GM08714 (cell line): ENCODE data around the gene S100Z.
"Not testable (repeated sequence)": the region's sequence is repeated elsewhere in the genome, so short reads cannot be mapped to it uniquely, and the experiment has no call there.

ENCODE experiments used
- H3K4me3 ChIP-seq: fragments of 200-500 bp; sonication (Bioruptor generic); 2 replicates; pipeline ENCODE4 v1.5.1; 2014; ENCODE audit warnings: mild to moderate bottlenecking, low read length, inconsistent platforms
- ZNF274 ChIP-seq: IDR thresholded peaks from 2 replicates; pipeline ENCODE4 v1.6.1; 2012; ENCODE audit warnings: mild to moderate bottlenecking, low read depth, low read length

Gene S100Z

GRCh38 chr5:76851728-76852369 is 2.0 kb downstream of the S100Z start:
- TF ChIP-seq ZNF274 = no peak
- no peak overlapping the region for H3K4me3 ChIP-seq

- TF ChIP-seq ZNF274 = no peak
- H3K4me3 ChIP-seq = no peak overlapping the region
Measured at GRCh38 chr5:76852772-76853171, 3.0 kb downstream of the S100Z start.

GRCh38 chr5:76853741-76854140 is 3.9 kb downstream of the S100Z start:
- H3K4me3 ChIP-seq = not testable (repeated sequence)

DNA sequence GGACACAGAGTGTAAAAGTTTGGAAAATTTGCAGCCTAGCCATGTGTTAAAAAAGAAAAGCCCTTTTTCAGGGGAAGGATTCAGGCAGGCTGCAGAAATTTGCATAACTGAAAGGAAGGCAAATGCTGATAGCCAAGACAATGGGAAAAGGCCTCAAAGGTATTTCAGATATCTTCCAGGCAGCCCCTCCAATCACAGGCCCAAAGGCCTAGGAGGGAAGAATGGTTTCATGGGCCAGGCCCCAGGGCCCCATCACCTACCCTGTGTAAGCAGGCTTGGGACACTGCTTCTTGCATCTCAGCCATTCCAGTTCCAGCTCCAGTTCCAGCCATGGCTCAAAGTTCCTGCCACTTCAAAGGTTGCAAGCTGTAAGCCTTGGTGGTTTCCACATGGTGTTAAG is 4.8 kb downstream of the S100Z start:
- no peak overlapping the region for H3K4me3 ChIP-seq
- TF ChIP-seq ZNF274 = no peak

DNA sequence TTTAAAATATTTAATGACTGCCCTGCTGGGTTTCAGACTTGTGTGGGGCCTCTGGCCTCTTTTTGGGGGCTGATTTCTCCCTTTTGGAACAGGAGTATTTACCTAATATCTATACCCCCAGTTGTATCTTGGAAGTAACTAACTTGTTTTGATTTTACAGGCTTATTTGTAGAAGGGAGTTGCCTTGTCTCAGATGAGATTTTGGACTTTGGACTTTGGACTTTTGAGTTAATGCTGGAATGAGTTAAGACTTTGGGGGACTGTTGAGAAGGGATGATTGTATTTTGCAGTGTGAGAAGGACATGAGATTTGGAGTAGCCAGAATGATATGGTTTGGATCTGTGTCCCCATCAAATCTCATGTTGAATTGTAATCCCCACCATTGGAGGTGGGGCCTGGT is 5.7 kb downstream of the S100Z start:
- not testable (repeated sequence) for H3K4me3 ChIP-seq

GRCh38 chr5:76855961-76856360 is 6.1 kb downstream of the S100Z start:
- no peak for TF ChIP-seq ZNF274
- no peak overlapping the region for H3K4me3 ChIP-seq

DNA sequence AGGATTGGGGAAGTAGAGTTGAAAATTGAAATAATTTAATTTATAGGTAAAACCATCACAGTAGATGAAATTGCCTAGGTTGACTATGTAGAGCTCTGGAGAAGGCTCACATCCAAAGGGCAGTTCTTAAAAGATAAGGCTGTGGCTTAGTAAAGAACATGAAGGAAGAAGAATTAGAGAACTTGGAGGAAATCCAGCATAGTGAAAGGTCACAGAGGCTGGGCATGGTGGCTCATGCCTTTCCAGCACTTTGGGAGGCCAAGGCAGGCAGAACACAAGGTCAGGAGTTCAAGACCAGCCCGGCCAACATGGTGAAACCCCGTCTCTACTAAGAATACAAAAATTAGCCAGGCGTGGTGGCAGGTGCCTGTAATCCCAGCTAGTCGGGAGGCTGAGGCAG is 7.0 kb downstream of the S100Z start:
- H3K4me3 ChIP-seq = not testable (repeated sequence)

GRCh38 chr5:76859591-76860247 is 9.9 kb downstream of the S100Z start:
- no peak for TF ChIP-seq ZNF274
- H3K4me3 ChIP-seq = no peak overlapping the region

GRCh38 chr5:76861612-76862011 is 11.8 kb downstream of the S100Z start:
- TF ChIP-seq ZNF274 = no peak
- H3K4me3 ChIP-seq = no peak overlapping the region

GRCh38 chr5:76863001-76863400 is 13.2 kb downstream of the S100Z start:
- H3K4me3 ChIP-seq = no peak overlapping the region
- no peak for TF ChIP-seq ZNF274

DNA sequence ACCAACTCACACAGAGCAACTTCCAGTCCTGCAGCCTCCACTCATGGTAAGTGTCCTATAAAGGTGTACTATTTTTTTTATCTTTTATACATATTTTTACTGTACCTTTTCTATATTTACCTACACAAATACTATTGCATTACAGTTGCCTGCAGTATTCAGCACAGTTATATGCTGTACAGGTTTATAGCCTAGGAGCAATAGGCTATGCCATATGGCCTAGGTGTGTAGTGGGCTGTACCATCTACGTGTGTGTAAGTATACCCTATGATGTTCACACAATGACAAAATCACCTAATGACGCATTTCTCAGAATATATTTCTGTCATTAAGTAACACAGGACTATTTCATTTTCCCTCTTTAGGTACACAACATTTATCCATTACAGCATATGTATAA is 16.7 kb downstream of the S100Z start:
- H3K4me3 ChIP-seq = no peak overlapping the region
- TF ChIP-seq ZNF274 = no peak

GRCh38 chr5:76867038-76867437 is 17.2 kb downstream of the S100Z start:
- TF ChIP-seq ZNF274 = no peak
- H3K4me3 ChIP-seq = no peak overlapping the region

DNA sequence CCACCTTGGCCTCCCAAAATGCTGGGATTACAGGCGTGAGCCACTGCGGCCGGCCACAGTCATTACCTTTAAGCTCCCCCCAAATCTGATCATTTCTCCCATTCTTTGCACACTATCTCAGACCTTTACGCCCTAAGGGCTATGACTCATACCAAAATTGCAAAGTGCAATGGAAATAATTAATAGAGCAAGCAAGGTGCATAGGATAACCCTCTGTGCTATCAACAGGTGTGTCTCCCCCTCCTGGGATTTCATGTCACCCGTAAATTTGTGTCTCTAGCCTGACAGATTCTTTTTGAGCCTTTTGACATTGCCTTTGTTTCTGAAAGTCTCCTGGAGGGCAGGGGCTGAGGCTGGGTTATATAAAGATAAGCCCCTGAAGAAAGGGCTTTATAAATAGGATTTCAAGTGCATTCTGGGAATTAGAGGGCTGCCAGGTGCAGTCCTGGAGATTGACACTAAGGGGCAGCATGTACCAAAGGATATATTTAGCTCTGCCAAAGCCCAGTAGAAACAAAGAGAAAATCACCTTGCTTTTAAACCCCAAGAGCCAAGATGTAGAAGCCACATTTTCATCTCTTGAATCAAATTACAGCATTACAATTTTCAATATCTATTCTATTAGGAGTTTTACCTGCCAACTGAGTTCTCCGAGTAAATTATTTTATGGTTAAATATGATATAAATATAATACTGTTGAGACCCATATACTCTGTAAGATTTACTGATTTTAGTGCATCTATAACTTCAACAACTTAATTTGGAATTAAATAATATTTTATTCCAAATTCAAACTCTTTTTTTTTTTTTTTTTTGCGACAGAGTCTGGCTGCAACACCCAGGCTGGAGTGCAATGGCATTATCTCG is 18.2 kb downstream of the S100Z start:
- TF ChIP-seq ZNF274 = no peak

DNA sequence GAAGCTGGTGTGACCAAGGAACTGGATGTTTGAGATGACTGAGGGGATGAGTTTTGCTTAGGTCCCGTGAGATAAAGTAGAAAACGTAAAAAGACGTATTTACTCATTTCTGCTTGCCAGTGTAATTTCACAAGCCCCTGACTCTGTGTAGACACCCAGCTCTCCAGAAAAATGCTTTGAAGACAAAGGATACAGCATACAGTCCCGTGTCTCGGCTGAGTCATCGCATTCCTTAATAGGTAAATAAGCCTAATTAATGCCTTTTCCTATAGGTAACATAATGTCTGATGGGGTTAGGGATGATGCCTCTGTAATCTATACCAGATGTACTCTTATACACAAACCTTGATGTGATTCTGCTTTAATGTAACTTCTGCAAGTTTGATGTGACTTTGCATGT is 20.2 kb downstream of the S100Z start:
- H3K4me3 ChIP-seq = no peak overlapping the region
- TF ChIP-seq ZNF274 = no peak

More for the DNA sequence above, 18.2 kb downstream of the S100Z start:
- no peak overlapping the region for H3K4me3 ChIP-seq

GRCh38 chr5:76874088-76874581 is 24.3 kb downstream of the S100Z start:
- no peak for TF ChIP-seq ZNF274
- no peak overlapping the region for H3K4me3 ChIP-seq
